DMS79 (cell line): ENCODE measurements around the gene NDUFAF2.
"Not testable (repeated sequence)": the region's sequence is repeated elsewhere in the genome, so short reads cannot be mapped to it uniquely, and the experiment has no call there.

ENCODE experiments used
- DNase-seq: peaks from one replicate; lab custom pipeline; 2025; lab: John Stamatoyannopoulos, UW

The NDUFAF2 gene

GRCh38 chr5:60944904-60945812 is at the start of gene NDUFAF2, which contains the start of gene ERCC8:
TSS of gene NDUFAF2 (plus strand) at chr5:60945205. CDS start at chr5:60945256, 51 bp downstream.
TSS of gene ERCC8 (minus strand) at chr5:60945070. CDS start at chr5:60945008, 62 bp downstream.
- DNase-seq: peak; percentile 74

GRCh38 chr5:60896991-60897390 is 48.0 kb upstream of the NDUFAF2 start:
- DNase-seq: no peak

- DNase-seq: no peak
Measured at GRCh38 chr5:60903356-60903755, 41.6 kb upstream of the NDUFAF2 start.

GRCh38 chr5:60916646-60917045 is 28.4 kb upstream of the NDUFAF2 start:
- DNase-seq: no peak

GRCh38 chr5:60918466-60918865 is 26.5 kb upstream of the NDUFAF2 start:
- no peak for DNase-seq

- no peak for DNase-seq
Measured at GRCh38 chr5:60927450-60927849, 17.6 kb upstream of the NDUFAF2 start.

- no peak for DNase-seq
Measured at GRCh38 chr5:60929024-60929423, 16.0 kb upstream of the NDUFAF2 start.

GRCh38 chr5:60943624-60944023 is 1.4 kb upstream of the NDUFAF2 start:
- no peak for DNase-seq

GRCh38 chr5:60945813-60946187 is 795 bp downstream of the NDUFAF2 start:
- DNase-seq: no peak

GRCh38 chr5:60948738-60949137 is 3.7 kb downstream of the NDUFAF2 start:
- DNase-seq: no peak

- DNase-seq: no peak
Measured at GRCh38 chr5:60955239-60955638, 10.2 kb downstream of the NDUFAF2 start.

- DNase-seq: no peak
Measured at GRCh38 chr5:60958088-60958487, 13.1 kb downstream of the NDUFAF2 start.

- no peak for DNase-seq
Measured at GRCh38 chr5:60958712-60959111, 13.7 kb downstream of the NDUFAF2 start.

- no peak for DNase-seq
Measured at GRCh38 chr5:60959156-60959555, 14.2 kb downstream of the NDUFAF2 start.

- no peak for DNase-seq
Measured at GRCh38 chr5:60960591-60960990, 15.6 kb downstream of the NDUFAF2 start.

- no peak for DNase-seq
Measured at GRCh38 chr5:60961685-60962084, 16.7 kb downstream of the NDUFAF2 start.

- DNase-seq: no peak
Measured at GRCh38 chr5:60972231-60972630, 27.2 kb downstream of the NDUFAF2 start.

- no peak for DNase-seq
Measured at GRCh38 chr5:60977956-60978737, 33.1 kb downstream of the NDUFAF2 start.

- no peak for DNase-seq
Measured at GRCh38 chr5:60978968-60979367, 34.0 kb downstream of the NDUFAF2 start.

GRCh38 chr5:60980511-60980910 is 35.5 kb downstream of the NDUFAF2 start:
- DNase-seq: no peak

GRCh38 chr5:60982127-60982526 is 37.1 kb downstream of the NDUFAF2 start:
- DNase-seq: not testable (repeated sequence)

GRCh38 chr5:60989790-60990189 is 44.8 kb downstream of the NDUFAF2 start:
- no peak for DNase-seq

GRCh38 chr5:60992871-60993270 is 47.9 kb downstream of the NDUFAF2 start:
- no peak for DNase-seq
